BJ (cell line): Measurements from ENCODE around the gene HNRNPC. TPM values are rescaled to one million over a fixed set of nuclear protein-coding genes. Genes with fewer than 3 reads are reported as not detected.
"Not testable (repeated sequence)": the region's sequence is repeated elsewhere in the genome, so short reads cannot be mapped to it uniquely, and the experiment has no call there.

Experiments
- CTCF ChIA-PET: fragments of 350-600 bp; formaldehyde crosslinking; extraction: SDS; loops from one replicate; lab custom pipeline; 2021; ENCODE audit warnings: antibody characterized with exemption, inconsistent platforms; lab: Yijun Ruan, JAX
- POLR2A ChIA-PET: fragments of 300-600 bp; sonication (Branson Sonifier 250); formaldehyde crosslinking; extraction: SDS; loops from one replicate; lab custom pipeline; 2021; ENCODE audit warnings: antibody characterized with exemption; lab: Charles Lee
- DNase-seq: peaks from one replicate; pipeline ENCODE4 v3.0.0-alpha.2; 2011; ENCODE audit warnings: low read depth
- H3K27me3 ChIP-seq: 2 replicates; pipeline ENCODE4 v1.6.0; 2011; ENCODE audit warnings: low read length; ENCODE audit not compliant: control insufficient read depth, insufficient read depth
- H3K36me3 ChIP-seq: 2 replicates; pipeline ENCODE4 v1.5.1; 2011; ENCODE audit warnings: low read length; ENCODE audit not compliant: control insufficient read depth, insufficient read depth
- H3K4me3 ChIP-seq: 2 replicates; pipeline ENCODE4 v1.5.1; 2011; ENCODE audit warnings: low read depth, mild to moderate bottlenecking, control low read depth, low read length
- polyA plus RNA-seq: library from polyadenylated mRNA; depleted of rRNA; stranded (reverse); fragments of >200 nt; gene quantifications from 2 replicates; pipeline ENCODE4 v1.2.3, GENCODE V29; 2011
- TF ChIP-seq, protein P1 (sequence below): IDR thresholded peaks from 2 replicates; pipeline ENCODE4 v1.5.1; 2011; ENCODE audit warnings: low read depth, mild to moderate bottlenecking, control low read depth, inconsistent platforms, low read length, moderate library complexity; ENCODE audit not compliant: insufficient read depth

HNRNPC gene
- polyA plus RNA-seq, 1 experiment = 540 TPM

- CTCF ChIA-PET = no interaction called here
- POLR2A ChIA-PET = no interaction called here
- TF ChIP-seq, protein P1, sequence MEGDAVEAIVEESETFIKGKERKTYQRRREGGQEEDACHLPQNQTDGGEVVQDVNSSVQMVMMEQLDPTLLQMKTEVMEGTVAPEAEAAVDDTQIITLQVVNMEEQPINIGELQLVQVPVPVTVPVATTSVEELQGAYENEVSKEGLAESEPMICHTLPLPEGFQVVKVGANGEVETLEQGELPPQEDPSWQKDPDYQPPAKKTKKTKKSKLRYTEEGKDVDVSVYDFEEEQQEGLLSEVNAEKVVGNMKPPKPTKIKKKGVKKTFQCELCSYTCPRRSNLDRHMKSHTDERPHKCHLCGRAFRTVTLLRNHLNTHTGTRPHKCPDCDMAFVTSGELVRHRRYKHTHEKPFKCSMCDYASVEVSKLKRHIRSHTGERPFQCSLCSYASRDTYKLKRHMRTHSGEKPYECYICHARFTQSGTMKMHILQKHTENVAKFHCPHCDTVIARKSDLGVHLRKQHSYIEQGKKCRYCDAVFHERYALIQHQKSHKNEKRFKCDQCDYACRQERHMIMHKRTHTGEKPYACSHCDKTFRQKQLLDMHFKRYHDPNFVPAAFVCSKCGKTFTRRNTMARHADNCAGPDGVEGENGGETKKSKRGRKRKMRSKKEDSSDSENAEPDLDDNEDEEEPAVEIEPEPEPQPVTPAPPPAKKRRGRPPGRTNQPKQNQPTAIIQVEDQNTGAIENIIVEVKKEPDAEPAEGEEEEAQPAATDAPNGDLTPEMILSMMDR = no peak
- no peak overlapping the region for H3K4me3 ChIP-seq
- no peak for DNase-seq
- no peaks in the 10 kb centered on the region; the same call in 1 of the 2 replicates for H3K27me3 ChIP-seq
- no peaks in the 10 kb centered on the region for H3K36me3 ChIP-seq
These were observed 17.9 kb upstream of the HNRNPC start for GRCh38 chr14:21287168-21287567.

DNA sequence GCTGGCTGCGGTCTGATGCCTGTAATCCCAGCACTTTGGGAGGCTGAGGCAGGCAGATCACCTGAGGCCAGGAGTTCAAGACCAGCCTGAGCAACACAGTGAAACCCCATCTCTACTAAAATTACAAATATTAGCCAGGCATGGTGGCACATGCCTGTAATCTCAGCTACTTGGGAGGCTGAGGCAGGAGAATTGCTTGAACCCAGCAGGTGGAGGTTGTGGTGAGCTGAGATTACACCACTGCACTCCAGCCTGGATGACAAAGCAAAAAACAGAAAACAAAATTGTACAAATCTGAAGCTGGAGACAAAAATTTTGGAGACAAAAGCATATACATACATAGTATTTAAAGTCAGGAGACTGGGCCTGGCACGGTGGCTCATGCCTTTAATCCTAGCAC is 17.3 kb upstream of the HNRNPC start:
- POLR2A ChIA-PET = not testable (repeated sequence)

DNA sequence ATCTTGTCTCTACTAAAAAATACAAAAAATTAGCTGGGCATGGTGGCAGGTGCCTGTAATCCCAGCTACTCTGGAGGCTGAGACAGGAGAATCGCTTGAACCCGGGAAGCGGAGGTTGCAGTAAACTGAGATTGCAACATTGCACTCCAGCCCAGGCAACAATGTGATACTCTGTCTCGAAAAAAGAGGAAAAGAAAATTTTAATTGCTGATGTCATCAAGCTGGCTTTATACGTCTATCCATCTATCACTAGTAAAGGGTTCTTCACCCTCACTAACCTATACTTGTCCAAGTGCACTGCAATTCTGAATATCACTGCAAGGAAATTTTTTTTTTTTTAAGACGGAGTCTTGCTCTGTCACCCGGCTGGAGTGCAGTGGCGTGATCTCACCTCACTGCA is 12.7 kb upstream of the HNRNPC start:
- POLR2A ChIA-PET, DNase-seq, H3K27me3 ChIP-seq, CTCF ChIA-PET, H3K4me3 ChIP-seq, H3K36me3 ChIP-seq: not testable (repeated sequence)

More for the DNA sequence above, 17.3 kb upstream of the HNRNPC start:
- CTCF ChIA-PET, H3K36me3 ChIP-seq, DNase-seq, H3K4me3 ChIP-seq, H3K27me3 ChIP-seq: not testable (repeated sequence)

DNA sequence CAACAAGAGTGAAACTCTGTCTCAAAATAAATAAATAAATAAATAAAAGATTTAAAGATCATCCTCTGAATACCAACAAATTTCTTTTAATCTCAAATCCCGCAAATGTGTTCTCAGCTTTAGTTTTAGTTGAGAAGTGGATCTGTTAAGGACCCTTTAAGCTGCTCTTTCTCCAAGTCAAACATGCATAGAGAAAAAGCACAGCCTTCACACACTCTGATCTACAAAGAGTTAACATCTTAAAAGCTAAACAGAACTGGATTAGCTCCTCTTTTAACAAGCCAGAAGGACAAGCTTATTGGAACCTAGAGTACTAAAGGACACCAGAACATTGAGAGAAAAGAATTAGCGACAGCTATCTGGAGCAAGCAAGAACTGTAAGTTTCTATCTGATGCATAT is 10.5 kb upstream of the HNRNPC start, which contains the start of gene RPGRIP1:
TSS of gene RPGRIP1 (plus strand) at position 301 of the 400 bp plus-strand sequence. CDS start 7,894 bp downstream, outside the sequence.
- TF ChIP-seq, protein P1 = no peak
- no peaks in the 10 kb centered on the region for H3K36me3 ChIP-seq
- ChIA-PET CTCF (interaction anchor here (0.6 kb wide), 1 partner anchor 100 kb away, joined by 3 read pairs; no protein-coding TSS in a partner anchor), POLR2A (no interaction called here)
- no peak for DNase-seq
- no peak within 1 kb of the TSS for H3K4me3 ChIP-seq
- no peaks in the 10 kb centered on the region; the same call in 1 of the 2 replicates for H3K27me3 ChIP-seq

DNA sequence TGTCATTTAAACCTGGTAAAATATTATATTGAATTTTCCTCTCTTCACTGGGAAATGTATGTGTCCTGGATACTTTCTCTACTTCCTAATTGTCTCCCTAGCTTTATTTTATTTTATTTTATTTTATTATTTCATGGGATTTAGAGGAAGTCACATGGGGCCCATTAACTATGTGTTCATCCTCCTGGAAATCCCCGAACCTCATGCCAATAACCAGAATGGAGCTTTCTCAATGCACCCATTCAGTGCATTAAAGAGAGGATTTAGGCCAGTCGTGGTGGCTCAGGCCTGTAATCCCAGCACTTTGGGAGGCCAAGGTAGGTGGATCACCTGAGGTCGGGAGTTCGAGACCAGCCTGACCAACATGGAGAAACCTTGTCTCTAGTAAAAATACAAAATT is 9.4 kb upstream of the HNRNPC start:
- no peak for DNase-seq
- no peak overlapping the region for H3K4me3 ChIP-seq
- TF ChIP-seq, protein P1 = no peak
- ChIA-PET POLR2A (no interaction called here), CTCF (interaction anchor here (0.6 kb wide), 1 partner anchor 221 kb away, joined by 3 read pairs; no protein-coding TSS in a partner anchor)
- no peaks in the 10 kb centered on the region for H3K36me3 ChIP-seq
- H3K27me3 ChIP-seq = no peaks in the 10 kb centered on the region

- H3K36me3 ChIP-seq = no peaks in the 10 kb centered on the region
- no peak for DNase-seq
- H3K27me3 ChIP-seq = no peaks in the 10 kb centered on the region
- ChIA-PET POLR2A (no interaction called here), CTCF (no interaction called here)
- TF ChIP-seq, protein P1 = no peak
- no peak overlapping the region for H3K4me3 ChIP-seq
These were observed 6.1 kb upstream of the HNRNPC start for GRCh38 chr14:21275261-21275858.

GRCh38 chr14:21272661-21273060 is 3.4 kb upstream of the HNRNPC start:
- CTCF ChIA-PET, H3K4me3 ChIP-seq, H3K27me3 ChIP-seq, DNase-seq, H3K36me3 ChIP-seq, POLR2A ChIA-PET: not testable (repeated sequence)
